ENCODE measurements around the gene MLEC. TPM values are rescaled to one million over a fixed set of nuclear protein-coding genes. Genes with fewer than 3 reads are reported as not detected.

Gene MLEC
- total RNA-seq, 4 donors from 2014 or later = 46.5 to 89.4 (median 60.1) TPM

DNA sequence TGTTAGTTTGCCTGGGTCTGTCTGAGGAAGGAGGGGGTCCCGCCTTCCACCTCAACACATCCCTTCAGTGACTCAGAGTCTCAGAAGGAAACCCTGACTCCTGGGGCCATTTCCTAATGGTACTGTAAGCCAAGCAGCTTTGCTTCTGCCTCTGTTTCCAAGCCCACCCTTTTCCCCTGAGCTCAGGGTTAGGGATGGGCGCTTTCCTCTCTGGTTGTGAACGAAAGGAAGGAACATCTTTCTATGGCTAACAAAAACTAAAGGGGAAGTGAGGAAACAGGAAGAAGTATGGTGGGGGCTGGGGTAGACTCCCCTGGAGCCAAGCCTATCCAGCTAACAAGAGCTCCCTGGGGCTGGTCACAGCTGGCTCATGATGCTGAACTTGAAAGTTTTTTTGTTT lies 11.7 kb downstream of the MLEC start:
- TF ChIP-seq, protein P1, sequence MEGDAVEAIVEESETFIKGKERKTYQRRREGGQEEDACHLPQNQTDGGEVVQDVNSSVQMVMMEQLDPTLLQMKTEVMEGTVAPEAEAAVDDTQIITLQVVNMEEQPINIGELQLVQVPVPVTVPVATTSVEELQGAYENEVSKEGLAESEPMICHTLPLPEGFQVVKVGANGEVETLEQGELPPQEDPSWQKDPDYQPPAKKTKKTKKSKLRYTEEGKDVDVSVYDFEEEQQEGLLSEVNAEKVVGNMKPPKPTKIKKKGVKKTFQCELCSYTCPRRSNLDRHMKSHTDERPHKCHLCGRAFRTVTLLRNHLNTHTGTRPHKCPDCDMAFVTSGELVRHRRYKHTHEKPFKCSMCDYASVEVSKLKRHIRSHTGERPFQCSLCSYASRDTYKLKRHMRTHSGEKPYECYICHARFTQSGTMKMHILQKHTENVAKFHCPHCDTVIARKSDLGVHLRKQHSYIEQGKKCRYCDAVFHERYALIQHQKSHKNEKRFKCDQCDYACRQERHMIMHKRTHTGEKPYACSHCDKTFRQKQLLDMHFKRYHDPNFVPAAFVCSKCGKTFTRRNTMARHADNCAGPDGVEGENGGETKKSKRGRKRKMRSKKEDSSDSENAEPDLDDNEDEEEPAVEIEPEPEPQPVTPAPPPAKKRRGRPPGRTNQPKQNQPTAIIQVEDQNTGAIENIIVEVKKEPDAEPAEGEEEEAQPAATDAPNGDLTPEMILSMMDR (IDR thresholded peaks at IDR 0.05 in 4 of 5, conservative IDR thresholded peaks at IDR 0.05 in 1 of 5) = no peak
- TF ChIP-seq POLR2A (IDR thresholded peaks at IDR 0.05) = no peak
- Histone ChIP-seq H3K36me3 (peaks cover 0 to 73% of the 10 kb centered on the region in 2 donors), H3K27me3 (no peaks in the 10 kb centered on the region), H3K9me3 (no peaks in the 10 kb centered on the region), H3K27ac (peak overlapping the region; percentile 51 to 78 (median 62)), H3K4me1 (peaks cover 29 to 65% of the 10 kb centered on the region in 2 donors), H3K4me3 (no peak overlapping the region)
- in situ Hi-C loops (cut with MboI; ENCODE audit: low sequenced_read_pairs in 4 of 4) (no loop called here), intact Hi-C loops (cut with DNase I; ENCODE audit: low total_unique reads) (no loop called here)
- DNase-seq (no peak), ATAC-seq (no peak)

DNA sequence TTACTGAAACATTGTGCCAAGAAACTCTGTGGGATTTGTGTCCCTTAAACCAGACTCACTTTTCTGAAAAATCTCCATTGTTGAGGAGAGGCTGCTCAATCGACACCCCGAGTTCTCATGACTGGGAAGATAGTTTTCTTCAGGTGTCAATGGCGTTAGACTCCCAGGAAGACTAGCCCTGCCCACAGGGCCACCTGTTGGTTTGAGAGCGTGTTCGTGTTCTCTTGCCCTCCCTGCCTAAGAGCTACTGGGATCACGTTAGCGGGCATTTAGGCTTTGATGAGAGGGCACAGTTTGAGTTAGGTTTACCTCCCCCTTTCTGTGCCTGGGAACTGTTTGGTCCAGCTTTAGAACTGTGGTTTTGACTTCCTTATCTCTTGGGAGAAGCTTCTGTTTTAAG lies 12.6 kb downstream of the MLEC start:
- H3K27ac ChIP-seq = peak overlapping the region; percentile 12 to 78 (median 62)

DNA sequence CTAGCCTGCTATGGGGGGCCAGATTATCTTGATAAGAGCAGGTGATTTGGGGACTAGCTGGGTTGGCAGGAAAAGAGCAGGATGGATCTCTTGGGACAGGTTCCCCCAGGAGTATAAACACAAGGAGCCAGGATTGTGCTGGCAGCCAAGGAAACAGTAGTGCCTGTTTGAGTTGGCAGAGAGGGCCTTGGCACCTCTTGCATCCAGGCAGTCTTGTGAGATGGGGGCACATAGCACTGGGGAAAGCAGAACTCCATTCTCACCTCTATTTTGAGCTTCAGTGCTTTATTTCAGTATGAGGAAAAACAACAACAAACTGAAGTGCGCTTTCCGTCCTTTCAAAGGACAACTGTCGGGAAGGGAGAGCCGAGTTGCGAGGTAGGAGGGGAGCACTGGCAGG lies 13.9 kb downstream of the MLEC start:
- Histone ChIP-seq H3K4me3 (no peak overlapping the region), H3K4me1 (peaks cover 29 to 57% of the 10 kb centered on the region in 2 donors), H3K27me3 (no peaks in the 10 kb centered on the region), H3K9me3 (no peaks in the 10 kb centered on the region), H3K36me3 (peaks cover 0 to 51% of the 10 kb centered on the region in 2 donors), H3K27ac (peak overlapping the region; percentile 38 to 78 (median 62))
- in situ Hi-C loops (cut with MboI; ENCODE audit: low sequenced_read_pairs in 4 of 4) = no loop called here
- TF ChIP-seq POLR2A (IDR thresholded peaks at IDR 0.05) = no peak
- TF ChIP-seq, protein P1 (IDR thresholded peaks at IDR 0.05 in 4 of 5, conservative IDR thresholded peaks at IDR 0.05 in 1 of 5) = no peak
- no peak for DNase-seq
- intact Hi-C loops (cut with DNase I; ENCODE audit: low total_unique reads) = no loop called here
- peak in 1 of 2 donors; percentile 42 for ATAC-seq

More for the DNA sequence above, 12.6 kb downstream of the MLEC start:
- intact Hi-C loops (cut with DNase I; ENCODE audit: low total_unique reads) (no loop called here), in situ Hi-C loops (cut with MboI; ENCODE audit: low sequenced_read_pairs in 4 of 4) (no loop called here)
- Histone ChIP-seq H3K27me3 (no peaks in the 10 kb centered on the region), H3K4me1 (peaks cover 29 to 61% of the 10 kb centered on the region in 2 donors), H3K9me3 (no peaks in the 10 kb centered on the region), H3K36me3 (peaks cover 0 to 65% of the 10 kb centered on the region in 2 donors), H3K4me3 (no peak overlapping the region)
- TF ChIP-seq, protein P1 (IDR thresholded peaks at IDR 0.05 in 4 of 5, conservative IDR thresholded peaks at IDR 0.05 in 1 of 5) = no peak
- TF ChIP-seq POLR2A (IDR thresholded peaks at IDR 0.05) = no peak
- no peak for DNase-seq
- no peak for ATAC-seq

DNA sequence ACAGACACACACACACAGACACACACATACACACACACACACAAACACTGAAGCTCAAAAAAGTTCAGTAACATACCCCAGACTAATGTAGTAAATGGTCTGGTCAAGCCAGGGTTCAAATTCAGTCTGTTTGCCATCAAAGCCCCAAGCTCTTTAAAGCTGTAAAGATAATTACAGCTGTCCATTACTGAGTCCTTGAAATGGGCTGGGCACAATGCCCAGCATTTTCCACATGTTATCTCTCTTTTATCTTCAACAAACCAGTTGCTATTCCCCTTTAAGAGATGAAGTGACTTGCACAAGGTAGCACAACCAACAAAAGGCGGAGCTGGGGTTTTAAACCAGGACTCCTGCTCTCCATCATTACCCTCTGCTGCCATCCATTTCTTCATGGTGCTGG lies 15.7 kb downstream of the MLEC start:
- Histone ChIP-seq H3K4me1 (peaks cover 23 to 45% of the 10 kb centered on the region in 2 donors), H3K27me3 (no peaks in the 10 kb centered on the region), H3K36me3 (peaks cover 0 to 34% of the 10 kb centered on the region in 2 donors), H3K9me3 (no peaks in the 10 kb centered on the region), H3K27ac (peak overlapping the region in 2 of 4 donors; percentile 20 to 66), H3K4me3 (no peak overlapping the region)
- in situ Hi-C loops (cut with MboI; ENCODE audit: low sequenced_read_pairs in 4 of 4) (no loop called here), intact Hi-C loops (cut with DNase I; ENCODE audit: low total_unique reads) (no loop called here)
- no peak for DNase-seq
- TF ChIP-seq POLR2A (IDR thresholded peaks at IDR 0.05) = no peak
- TF ChIP-seq, protein P1 (IDR thresholded peaks at IDR 0.05 in 4 of 5, conservative IDR thresholded peaks at IDR 0.05 in 1 of 5) = no peak
- ATAC-seq = no peak
